Measurements from ENCODE around the gene WDR77. TPM values are rescaled to one million over a fixed set of nuclear protein-coding genes. Genes with fewer than 3 reads are reported as not detected.

Gene WDR77
- total and polyA plus RNA-seq, 2 of the 4 experiments (the other 2 are of a cell fraction) = 80.8 to 87.0 TPM

DNA sequence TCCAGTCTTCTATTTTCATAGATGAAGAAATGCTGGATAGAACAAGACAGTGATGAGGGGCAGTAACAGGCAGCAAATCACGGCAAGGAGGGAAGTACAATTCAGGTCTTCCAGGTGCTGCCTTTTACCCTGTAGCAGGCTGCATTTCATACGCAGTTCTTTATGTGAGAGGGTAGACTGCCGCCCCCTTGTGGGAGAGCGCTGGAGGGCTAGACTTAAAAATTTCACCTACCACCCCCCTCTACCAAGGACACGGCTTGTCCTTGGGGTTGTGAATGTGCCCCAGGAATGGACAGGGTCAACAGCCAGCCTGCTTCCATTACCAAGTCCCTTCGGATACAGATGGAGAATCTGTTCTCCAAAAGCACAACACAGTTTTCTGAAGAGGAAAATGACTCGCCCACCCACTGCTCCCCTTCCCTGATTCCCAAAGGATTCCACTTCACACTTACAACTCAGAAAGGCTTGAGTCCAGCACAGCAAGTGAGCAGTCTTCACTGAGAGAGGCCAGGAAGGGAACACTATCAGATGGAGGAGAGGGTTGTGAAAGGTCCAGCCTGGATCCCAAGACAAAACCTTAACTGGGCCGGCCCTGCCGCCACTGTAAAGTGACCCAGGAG, 7.4 kb downstream of the WDR77 start:
- CTCF ChIA-PET = no interaction called here
- Histone ChIP-seq H3K14ac (replicated peaks; ENCODE audit: low read depth, low read length) (no peak overlapping the region), H4K20me1 (ENCODE audit: insufficient read depth, low read length) (no peaks in the 10 kb centered on the region), H3K36me3 (ENCODE audit: control insufficient read depth, insufficient read depth, low read length) (peaks cover 40% of the 10 kb centered on the region), H2BK20ac (ENCODE audit: low read depth, low read length) (no peak overlapping the region), H4K8ac (ENCODE audit: low read depth in 2 of 2, low read length in 2 of 2) (no peak overlapping the region), H3K4me2 (ENCODE audit: low read depth, low read length) (no peak overlapping the region), H2AFZ (replicated peaks; ENCODE audit: low read length, poor library complexity) (no peak overlapping the region), H3K9me1 (ENCODE audit: insufficient read depth, low read length) (peaks cover 4% of the 10 kb centered on the region), H2BK120ac (ENCODE audit: low read depth, low read length) (no peak overlapping the region), H2BK15ac (ENCODE audit: low read depth, low read length) (no peak overlapping the region), H3K9me3 (ENCODE audit: control insufficient read depth, insufficient read depth, low read length) (no peaks in the 10 kb centered on the region), H3K4me1 (ENCODE audit: control insufficient read depth, insufficient read depth, low read length) (peaks cover 2% of the 10 kb centered on the region), H2BK5ac (ENCODE audit: low read depth, low read length, poor library complexity, severe bottlenecking) (no peak overlapping the region), H4K91ac (ENCODE audit: insufficient read depth, low read depth, low read length) (no peak overlapping the region; the same call in 1 of the 2 replicates), H3K27me3 (ENCODE audit: control insufficient read depth, insufficient read depth, low read length) (no peaks in the 10 kb centered on the region), H2AK9ac (replicated peaks; ENCODE audit: low read depth, low read length, poor library complexity) (no peak overlapping the region), H3K9ac (ENCODE audit: low read depth, low read length) (no peak overlapping the region), H3K4ac (ENCODE audit: low read depth, low read length) (no peak overlapping the region; the same call in 1 of the 2 replicates), H4K5ac (ENCODE audit: low read depth, low read length) (peak overlapping the region; percentile 8; the same call in 1 of the 2 replicates), H3K27ac (ENCODE audit: insufficient read depth, low read length) (no peak overlapping the region), H2AK5ac (ENCODE audit: low read depth, low read length) (no peak overlapping the region), H3K18ac (ENCODE audit: low read depth, low read length) (no peak overlapping the region), H3K56ac (ENCODE audit: extremely low read depth, insufficient read depth, low read length) (no peak overlapping the region), H3K4me3 (ENCODE audit: insufficient read depth, low read depth, low read length) (no peak overlapping the region), H3K23ac (ENCODE audit: low read depth, low read length) (no peak overlapping the region), H3K79me1 (ENCODE audit: low read depth in 1 of 2, low read length in 2 of 2) (peaks cover 17 to 18% of the 10 kb centered on the region in 2 experiments)
- in situ Hi-C loops (cut with MboI; ENCODE audit: low sequenced_read_pairs) (no loop called here), intact Hi-C loops (cut with micrococcal nuclease) (no loop called here), dilution Hi-C loops (cut with HindIII; ENCODE audit: low sequenced_read_pairs, unreplicated experiment) (no loop called here)
- no TSS peak for BruUV-seq (replicated peaks)
- peak; percentile 25 for DNase-seq
- WGBS, 2 experiments (ENCODE audit: extremely low coverage in 2 of 2, insufficient read length in 1 of 2) = no CpG with 5 or more reads among the region's 9 CpGs
- TF ChIP-seq RAD21 (IDR thresholded peaks at IDR 0.05; ENCODE audit: low read length) = peak; percentile 24; the same call in 1 of the 2 replicates
- TF ChIP-seq SMC3 (IDR thresholded peaks at IDR 0.05; ENCODE audit: low read depth, low read length) = peak; percentile 13; the same call in 1 of the 2 replicates
- TF ChIP-seq, protein P1, sequence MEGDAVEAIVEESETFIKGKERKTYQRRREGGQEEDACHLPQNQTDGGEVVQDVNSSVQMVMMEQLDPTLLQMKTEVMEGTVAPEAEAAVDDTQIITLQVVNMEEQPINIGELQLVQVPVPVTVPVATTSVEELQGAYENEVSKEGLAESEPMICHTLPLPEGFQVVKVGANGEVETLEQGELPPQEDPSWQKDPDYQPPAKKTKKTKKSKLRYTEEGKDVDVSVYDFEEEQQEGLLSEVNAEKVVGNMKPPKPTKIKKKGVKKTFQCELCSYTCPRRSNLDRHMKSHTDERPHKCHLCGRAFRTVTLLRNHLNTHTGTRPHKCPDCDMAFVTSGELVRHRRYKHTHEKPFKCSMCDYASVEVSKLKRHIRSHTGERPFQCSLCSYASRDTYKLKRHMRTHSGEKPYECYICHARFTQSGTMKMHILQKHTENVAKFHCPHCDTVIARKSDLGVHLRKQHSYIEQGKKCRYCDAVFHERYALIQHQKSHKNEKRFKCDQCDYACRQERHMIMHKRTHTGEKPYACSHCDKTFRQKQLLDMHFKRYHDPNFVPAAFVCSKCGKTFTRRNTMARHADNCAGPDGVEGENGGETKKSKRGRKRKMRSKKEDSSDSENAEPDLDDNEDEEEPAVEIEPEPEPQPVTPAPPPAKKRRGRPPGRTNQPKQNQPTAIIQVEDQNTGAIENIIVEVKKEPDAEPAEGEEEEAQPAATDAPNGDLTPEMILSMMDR (conservative IDR thresholded peaks at IDR 0.05; ENCODE audit: low read depth, low read length) = peak; percentile 50
- TF ChIP-seq BHLHE40 (IDR thresholded peaks at IDR 0.05; ENCODE audit: low read depth, low read length) = no peak
- POLR2A ChIA-PET (ENCODE audit: unreplicated experiment) = no interaction called here
- ATAC-seq (ENCODE audit: low read depth) = peak; percentile 48

All from IMR-90 (cell line).